ENCODE measurements around the gene SLC7A8.

The SLC7A8 gene

DNA sequence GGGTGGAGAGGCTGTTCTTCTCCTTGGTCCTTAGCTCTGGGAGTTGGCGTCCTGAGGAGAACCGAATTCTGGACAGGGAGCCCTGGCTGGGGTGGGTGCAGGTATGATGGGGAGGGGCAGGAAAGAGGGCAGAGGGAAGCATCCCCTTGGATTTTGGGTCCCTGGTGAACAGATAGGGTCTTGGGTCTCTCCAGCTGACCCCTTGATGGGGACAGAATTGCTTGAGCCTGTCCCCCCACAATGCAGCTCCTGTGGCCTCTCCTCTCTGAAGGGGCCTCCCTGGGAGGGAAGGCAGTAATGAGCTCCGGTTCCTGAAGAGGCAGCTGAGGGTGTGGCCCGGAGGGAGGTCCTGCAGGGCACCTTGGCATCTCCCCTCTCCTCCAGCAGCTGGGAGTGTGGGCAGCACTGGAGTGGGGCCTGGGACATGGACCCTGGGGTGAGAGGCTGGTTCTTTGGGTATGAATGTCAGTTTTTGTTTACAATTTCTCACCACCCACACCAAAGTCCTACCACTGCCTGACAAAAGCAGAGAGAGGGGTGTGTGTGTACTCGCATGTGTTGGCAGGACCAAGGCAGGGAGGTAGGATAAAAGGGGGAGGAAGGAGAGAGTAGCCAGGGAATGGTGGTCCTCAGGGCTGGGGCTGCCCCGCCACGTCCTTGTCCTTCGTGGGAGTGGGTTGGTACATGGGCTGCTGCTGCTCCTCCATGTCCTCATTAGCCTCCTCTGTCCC, 56.7 kb downstream of the SLC7A8 start:
- H3K9me3 ChIP-seq (ENCODE audit: control insufficient read depth, insufficient read depth, low read length), result no peaks in the 10 kb centered on the region
- no peak overlapping the region for H3K4me3 ChIP-seq (ENCODE audit: low read length)
- H3K27ac ChIP-seq (ENCODE audit: low read depth, low read length), result no peak overlapping the region
- no peaks in the 10 kb centered on the region for H3K9me2 ChIP-seq (replicated peaks; ENCODE audit: control insufficient read depth, low read length)
- no peaks in the 10 kb centered on the region for H3F3A ChIP-seq (ENCODE audit: control insufficient read depth, insufficient read depth)
- TF ChIP-seq EZH2phosphoT487 (IDR thresholded peaks at IDR 0.05; ENCODE audit: borderline replicate concordance, low read length), result no peak
- TF ChIP-seq, protein P1, sequence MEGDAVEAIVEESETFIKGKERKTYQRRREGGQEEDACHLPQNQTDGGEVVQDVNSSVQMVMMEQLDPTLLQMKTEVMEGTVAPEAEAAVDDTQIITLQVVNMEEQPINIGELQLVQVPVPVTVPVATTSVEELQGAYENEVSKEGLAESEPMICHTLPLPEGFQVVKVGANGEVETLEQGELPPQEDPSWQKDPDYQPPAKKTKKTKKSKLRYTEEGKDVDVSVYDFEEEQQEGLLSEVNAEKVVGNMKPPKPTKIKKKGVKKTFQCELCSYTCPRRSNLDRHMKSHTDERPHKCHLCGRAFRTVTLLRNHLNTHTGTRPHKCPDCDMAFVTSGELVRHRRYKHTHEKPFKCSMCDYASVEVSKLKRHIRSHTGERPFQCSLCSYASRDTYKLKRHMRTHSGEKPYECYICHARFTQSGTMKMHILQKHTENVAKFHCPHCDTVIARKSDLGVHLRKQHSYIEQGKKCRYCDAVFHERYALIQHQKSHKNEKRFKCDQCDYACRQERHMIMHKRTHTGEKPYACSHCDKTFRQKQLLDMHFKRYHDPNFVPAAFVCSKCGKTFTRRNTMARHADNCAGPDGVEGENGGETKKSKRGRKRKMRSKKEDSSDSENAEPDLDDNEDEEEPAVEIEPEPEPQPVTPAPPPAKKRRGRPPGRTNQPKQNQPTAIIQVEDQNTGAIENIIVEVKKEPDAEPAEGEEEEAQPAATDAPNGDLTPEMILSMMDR (IDR thresholded peaks at IDR 0.05; ENCODE audit: low read depth, low read length, poor library complexity, severe bottlenecking), result no peak
- H3K4me2 ChIP-seq (ENCODE audit: low read length), result no peak overlapping the region
- peaks cover 10% of the 10 kb centered on the region for H3K4me1 ChIP-seq (ENCODE audit: control insufficient read depth, low read length)
- H3K27me3 ChIP-seq (ENCODE audit: control insufficient read depth, low read length), result peaks cover 7% of the 10 kb centered on the region
- no peaks in the 10 kb centered on the region for H3K79me2 ChIP-seq (ENCODE audit: control insufficient read depth, low read length)
- H4K20me1 ChIP-seq (ENCODE audit: control insufficient read depth, insufficient read depth, low read depth, low read length), result no peaks in the 10 kb centered on the region
- no peaks in the 10 kb centered on the region for H3K36me3 ChIP-seq (ENCODE audit: control insufficient read depth, low read length)

DNA sequence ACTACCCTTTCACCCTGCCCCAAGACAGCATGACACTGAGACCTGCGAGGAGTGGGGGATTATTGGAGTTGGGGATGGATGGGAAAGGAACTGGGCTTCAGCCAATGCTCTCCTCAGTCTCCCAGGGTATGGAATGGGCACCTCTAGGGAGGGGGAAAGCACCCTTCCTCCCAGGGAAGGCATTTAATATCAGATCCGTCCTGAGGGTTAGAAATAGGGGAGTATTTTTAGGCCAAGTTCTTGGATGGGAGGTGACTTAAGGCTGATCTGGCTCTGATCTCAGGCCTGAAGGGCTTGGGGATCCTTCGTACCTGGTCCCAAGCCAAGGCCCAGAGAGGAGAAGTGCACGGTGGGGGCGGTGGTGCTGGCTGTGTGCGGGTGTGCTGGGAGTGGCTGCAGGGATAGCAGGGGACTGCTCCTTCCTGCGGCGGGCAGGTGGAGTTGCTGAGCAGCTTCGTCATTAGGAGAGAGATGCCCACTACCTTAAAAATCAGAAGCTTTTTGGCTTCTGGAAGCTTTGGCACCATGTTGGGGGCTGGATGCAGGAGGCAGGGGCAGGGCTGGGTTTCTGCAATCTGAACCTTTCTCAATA, 57.4 kb downstream of the SLC7A8 start:
- Histone ChIP-seq H3K36me3 (ENCODE audit: control insufficient read depth, low read length) (no peaks in the 10 kb centered on the region), H3K27ac (ENCODE audit: low read depth, low read length) (no peak overlapping the region), H3K79me2 (ENCODE audit: control insufficient read depth, low read length) (no peaks in the 10 kb centered on the region), H4K20me1 (ENCODE audit: control insufficient read depth, insufficient read depth, low read depth, low read length) (no peaks in the 10 kb centered on the region), H3K4me1 (ENCODE audit: control insufficient read depth, low read length) (peaks cover 17% of the 10 kb centered on the region), H3K4me3 (ENCODE audit: low read length) (no peak overlapping the region), H3F3A (ENCODE audit: control insufficient read depth, insufficient read depth) (no peaks in the 10 kb centered on the region), H3K4me2 (ENCODE audit: low read length) (no peak overlapping the region), H3K27me3 (ENCODE audit: control insufficient read depth, low read length) (peaks cover 7% of the 10 kb centered on the region), H3K9me2 (replicated peaks; ENCODE audit: control insufficient read depth, low read length) (no peaks in the 10 kb centered on the region), H3K9me3 (ENCODE audit: control insufficient read depth, insufficient read depth, low read length) (no peaks in the 10 kb centered on the region)
- TF ChIP-seq, protein P1 (IDR thresholded peaks at IDR 0.05; ENCODE audit: low read depth, low read length, poor library complexity, severe bottlenecking), result no peak
- TF ChIP-seq EZH2phosphoT487 (IDR thresholded peaks at IDR 0.05; ENCODE audit: borderline replicate concordance, low read length), result no peak

DNA sequence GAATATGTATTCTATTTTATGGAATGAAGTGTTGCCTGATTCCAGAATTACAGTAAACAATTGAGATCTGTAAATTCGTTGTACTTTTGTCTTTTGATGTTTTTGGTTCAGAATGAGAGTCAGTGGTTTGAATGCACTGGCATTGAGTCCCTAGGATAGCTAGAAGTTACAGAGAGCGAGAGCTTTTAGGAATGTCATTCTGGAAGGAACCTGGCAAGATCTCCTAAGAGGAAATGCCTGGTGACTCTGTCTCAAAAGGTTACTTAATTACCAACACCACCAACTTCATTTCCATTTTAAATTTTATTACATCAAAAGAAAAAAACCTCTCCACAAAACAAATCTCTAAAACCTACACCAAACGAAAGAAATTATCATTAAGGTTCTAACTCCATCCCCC, 58.4 kb downstream of the SLC7A8 start:
- Histone ChIP-seq H3K9me3 (ENCODE audit: control insufficient read depth, insufficient read depth, low read length) (no peaks in the 10 kb centered on the region), H3K4me3 (ENCODE audit: low read length) (no peak overlapping the region), H3K9me2 (replicated peaks; ENCODE audit: control insufficient read depth, low read length) (no peaks in the 10 kb centered on the region), H3K4me1 (ENCODE audit: control insufficient read depth, low read length) (peaks cover 28% of the 10 kb centered on the region), H3K27ac (ENCODE audit: low read depth, low read length) (no peak overlapping the region), H3F3A (ENCODE audit: control insufficient read depth, insufficient read depth) (peaks cover 3% of the 10 kb centered on the region; the same call in 1 of the 2 replicates), H3K36me3 (ENCODE audit: control insufficient read depth, low read length) (no peaks in the 10 kb centered on the region), H3K27me3 (ENCODE audit: control insufficient read depth, low read length) (peaks cover 5% of the 10 kb centered on the region; the same call in 1 of the 2 replicates), H3K4me2 (ENCODE audit: low read length) (no peak overlapping the region), H3K79me2 (ENCODE audit: control insufficient read depth, low read length) (no peaks in the 10 kb centered on the region), H4K20me1 (ENCODE audit: control insufficient read depth, insufficient read depth, low read depth, low read length) (no peaks in the 10 kb centered on the region)
- no peak for TF ChIP-seq EZH2phosphoT487 (IDR thresholded peaks at IDR 0.05; ENCODE audit: borderline replicate concordance, low read length)
- TF ChIP-seq, protein P1 (IDR thresholded peaks at IDR 0.05; ENCODE audit: low read depth, low read length, poor library complexity, severe bottlenecking), result no peak

All from DOHH2 (cell line).